SU-DHL-6 (cell line): ENCODE measurements around the gene GRHL3.

Source experiments
- H2AFZ ChIP-seq: fragments of 200-600 bp; sonication (generic); 2 replicates; pipeline ENCODE4 v1.6.1; 2014; ENCODE audit warnings: low read depth, mild to moderate bottlenecking, moderate library complexity, mixed read lengths, antibody characterized with exemption, low read length; ENCODE audit not compliant: severe bottlenecking
- H3F3A ChIP-seq: fragments of 200-600 bp; shearing (Covaris generic); 2 replicates; pipeline ENCODE4 v1.6.0; 2016; ENCODE audit warnings: antibody characterized with exemption, mild to moderate bottlenecking; ENCODE audit not compliant: insufficient read depth
- H3K27ac ChIP-seq: fragments of 200-600 bp; sonication (generic); 2 replicates; pipeline ENCODE4 v1.5.1; 2016; ENCODE audit warnings: low read depth, mild to moderate bottlenecking, low read length, moderate library complexity, mixed read lengths
- H3K27me3 ChIP-seq: fragments of 200-600 bp; sonication (generic), shearing (Covaris generic); 2 replicates; pipeline ENCODE4 v1.6.0; 2014; ENCODE audit warnings: mild to moderate bottlenecking, low read length
- H3K36me3 ChIP-seq: fragments of 200-600 bp; sonication (generic); 2 replicates; pipeline ENCODE4 v1.6.1; 2014; ENCODE audit warnings: mild to moderate bottlenecking, low read length, mixed read lengths
- H3K4me2 ChIP-seq: fragments of 300-600, 200-600 bp; shearing (Covaris generic), sonication (generic); 2 replicates; pipeline ENCODE4 v1.6.0; 2014; ENCODE audit warnings: low read length, low read depth, mild to moderate bottlenecking; ENCODE audit not compliant: poor library complexity, severe bottlenecking
- H3K4me3 ChIP-seq: fragments of 200-600 bp; sonication (generic); 2 replicates; pipeline ENCODE4 v1.5.1; 2014; ENCODE audit warnings: antibody characterized with exemption, low read length, mild to moderate bottlenecking, mixed read lengths; ENCODE audit not compliant: insufficient read depth, poor library complexity, severe bottlenecking
- H3K79me2 ChIP-seq: fragments of 200-600 bp; sonication (generic); 2 replicates; pipeline ENCODE4 v1.6.1; 2014; ENCODE audit warnings: mild to moderate bottlenecking, low read length, moderate library complexity; ENCODE audit not compliant: insufficient read depth
- H3K9ac ChIP-seq: fragments of 200-600 bp; sonication (generic); 2 replicates; pipeline ENCODE4 v1.7.0; 2014; ENCODE audit warnings: mild to moderate bottlenecking, low read length
- H3K9me2 ChIP-seq: fragments of 200-600 bp; sonication (generic); replicated peaks from 2 replicates; pipeline ENCODE4 v1.6.1; 2014; ENCODE audit warnings: low read length; ENCODE audit not compliant: insufficient read depth
- H3K9me3 ChIP-seq: fragments of 200-600 bp; sonication (generic); 2 replicates; pipeline ENCODE4 v1.6.1; 2014; ENCODE audit warnings: low read length, mixed read lengths; ENCODE audit not compliant: insufficient read depth
- H4K20me1 ChIP-seq: fragments of 200-600 bp; sonication (generic); 2 replicates; pipeline ENCODE4 v1.6.1; 2014; ENCODE audit warnings: low read depth, mild to moderate bottlenecking, antibody characterized with exemption, low read length, moderate library complexity, mixed read lengths
- CTCF ChIP-seq: fragments of 200-600 bp; sonication (generic); IDR thresholded peaks from one replicate; pipeline ENCODE4 v1.5.1; 2017; ENCODE audit warnings: antibody characterized with exemption, mild to moderate bottlenecking, low read length, moderate library complexity; ENCODE audit not compliant: insufficient read depth, poor library complexity, severe bottlenecking
- EZH2phosphoT487 ChIP-seq: fragments of 200-600 bp; sonication (generic), shearing (Covaris generic); conservative IDR thresholded peaks from 2 replicates; pipeline ENCODE4 v1.6.1; 2018; ENCODE audit warnings: mild to moderate bottlenecking, antibody characterized with exemption, low read length, moderate library complexity, mixed read lengths

Gene GRHL3

GRCh38 chr1:24317081-24317480 lies 2.1 kb upstream of the GRHL3 start:
- H3K27ac ChIP-seq: no peak overlapping the region

GRCh38 chr1:24317956-24318614 lies 1.1 kb upstream of the GRHL3 start:
- no peaks in the 10 kb centered on the region for H4K20me1 ChIP-seq
- no peak for TF ChIP-seq CTCF
- H2AFZ ChIP-seq: no peak overlapping the region
- no peak overlapping the region for H3K4me2 ChIP-seq
- H3K9me2 ChIP-seq: no peaks in the 10 kb centered on the region
- H3K4me3 ChIP-seq: no peak overlapping the region
- no peaks in the 10 kb centered on the region for H3K9me3 ChIP-seq
- H3K27ac ChIP-seq: no peak overlapping the region
- H3K36me3 ChIP-seq: no peaks in the 10 kb centered on the region
- no peaks in the 10 kb centered on the region for H3K27me3 ChIP-seq
- H3K79me2 ChIP-seq: no peaks in the 10 kb centered on the region
- no peak overlapping the region for H3K9ac ChIP-seq
- 0 out of 2 replicates have a peak, but pooled peaks cover 5% of the 10 kb centered on the region for H3F3A ChIP-seq

More at GRCh38 chr1:24317081-24317480, 2.1 kb upstream of the GRHL3 start:
- H3K9me2 ChIP-seq: no peaks in the 10 kb centered on the region
- no peak overlapping the region for H3K4me2 ChIP-seq
- H3F3A ChIP-seq: 0 out of 2 replicates have a peak, but pooled peaks cover 4% of the 10 kb centered on the region
- TF ChIP-seq CTCF (no peak), EZH2phosphoT487 (no peak)
- no peaks in the 10 kb centered on the region for H3K9me3 ChIP-seq
- H4K20me1 ChIP-seq: no peaks in the 10 kb centered on the region
- H3K9ac ChIP-seq: no peak overlapping the region
- no peaks in the 10 kb centered on the region for H3K36me3 ChIP-seq
- H3K27me3 ChIP-seq: no peaks in the 10 kb centered on the region
- H3K79me2 ChIP-seq: no peaks in the 10 kb centered on the region
- no peak overlapping the region for H3K4me3 ChIP-seq
- no peak overlapping the region for H2AFZ ChIP-seq

GRCh38 chr1:24318615-24319311 lies 394 bp upstream of the GRHL3 start:
- Histone ChIP-seq H3K4me2 (no peak overlapping the region), H3F3A (0 out of 2 replicates have a peak, but pooled peaks cover 5% of the 10 kb centered on the region), H3K79me2 (no peaks in the 10 kb centered on the region), H3K36me3 (no peaks in the 10 kb centered on the region), H2AFZ (no peak overlapping the region), H3K9me3 (no peaks in the 10 kb centered on the region), H4K20me1 (no peaks in the 10 kb centered on the region), H3K27me3 (no peaks in the 10 kb centered on the region), H3K9ac (no peak overlapping the region), H3K27ac (no peak overlapping the region), H3K4me3 (no peak overlapping the region), H3K9me2 (no peaks in the 10 kb centered on the region)
- no peak for TF ChIP-seq CTCF
- no peak for TF ChIP-seq EZH2phosphoT487
